Kasumi-1 (cell line): ENCODE measurements around the gene C12orf60.
"Not testable (repeated sequence)": the region's sequence is repeated elsewhere in the genome, so short reads cannot be mapped to it uniquely, and the experiment has no call there.

Experiments
- DNase-seq, 2 experiments: peaks; one replicate each; lab custom pipeline; 2025; lab: John Stamatoyannopoulos, UW

Gene C12orf60, protein sequence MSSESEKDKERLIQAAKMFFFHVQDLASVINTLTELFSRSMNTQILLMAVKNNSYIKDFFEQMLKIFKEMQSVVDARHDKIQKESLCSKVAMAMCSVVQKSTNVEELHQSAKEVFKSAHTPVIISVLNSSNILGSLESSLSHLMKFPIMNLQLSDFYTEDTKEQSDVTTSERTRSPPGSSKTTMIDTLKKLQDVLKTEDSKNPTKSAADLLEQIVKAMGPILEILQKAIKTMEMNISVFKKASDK

DNA sequence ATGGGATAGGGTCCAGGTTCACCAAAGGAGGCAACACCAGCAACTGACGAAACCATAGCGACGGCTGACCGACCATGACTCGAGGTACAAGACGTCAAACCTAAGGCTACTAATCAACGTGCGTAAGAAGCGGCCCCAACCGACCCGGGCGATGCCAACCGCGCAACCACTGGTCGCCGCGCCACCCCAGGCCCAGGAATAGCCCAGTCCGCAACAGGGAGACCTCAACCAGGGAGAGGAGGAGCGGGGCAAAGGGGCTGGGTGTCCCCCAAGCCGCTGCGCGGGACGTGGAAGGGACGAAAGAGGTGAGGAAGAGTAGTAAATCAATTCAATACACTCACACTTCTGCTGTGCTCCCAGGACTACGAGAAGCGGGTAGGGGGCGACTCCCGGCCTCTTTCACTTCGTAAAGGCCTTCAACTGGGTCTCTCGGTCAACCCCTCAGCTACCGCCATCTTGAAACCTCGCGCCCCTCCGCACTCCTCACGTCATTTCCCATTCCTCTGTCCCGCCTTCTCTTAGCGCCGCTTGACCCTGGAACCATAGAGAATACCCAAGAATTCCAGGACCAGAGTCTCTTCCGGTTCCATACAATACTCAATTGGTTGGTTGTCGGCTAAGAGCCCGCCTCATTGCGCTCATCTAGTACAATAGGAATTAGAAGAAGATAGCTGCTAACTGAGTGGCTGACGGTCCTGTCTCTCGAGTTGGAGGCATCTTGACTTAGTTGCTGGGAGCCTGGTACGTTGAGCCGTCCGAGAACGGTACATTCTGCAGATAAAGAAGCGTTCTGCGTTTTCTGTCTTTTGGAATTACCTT is at the start of gene C12orf60, which contains the start of gene WBP11:
TSS of gene C12orf60 (plus strand) at position 660 of the 819 bp plus-strand sequence. CDS start 19,266 bp downstream, outside the sequence.
TSS of gene WBP11 (minus strand) at position 468 of the 819 bp plus-strand sequence. CDS start 2,095 bp downstream, outside the sequence.
- peak; percentile 95 to 96 for DNase-seq

GRCh38 chr12:14756334-14757143 is 46.9 kb upstream of the C12orf60 start:
- no peak for DNase-seq

- not testable (repeated sequence) for DNase-seq
Measured at GRCh38 chr12:14759711-14760280, 43.7 kb upstream of the C12orf60 start.

- DNase-seq: no peak
Measured at GRCh38 chr12:14765398-14765797, 38.1 kb upstream of the C12orf60 start.

- DNase-seq: not testable (repeated sequence)
Measured at GRCh38 chr12:14766020-14766419, 37.5 kb upstream of the C12orf60 start.

- no peak for DNase-seq
Measured at GRCh38 chr12:14766649-14767215, 36.7 kb upstream of the C12orf60 start.

DNA sequence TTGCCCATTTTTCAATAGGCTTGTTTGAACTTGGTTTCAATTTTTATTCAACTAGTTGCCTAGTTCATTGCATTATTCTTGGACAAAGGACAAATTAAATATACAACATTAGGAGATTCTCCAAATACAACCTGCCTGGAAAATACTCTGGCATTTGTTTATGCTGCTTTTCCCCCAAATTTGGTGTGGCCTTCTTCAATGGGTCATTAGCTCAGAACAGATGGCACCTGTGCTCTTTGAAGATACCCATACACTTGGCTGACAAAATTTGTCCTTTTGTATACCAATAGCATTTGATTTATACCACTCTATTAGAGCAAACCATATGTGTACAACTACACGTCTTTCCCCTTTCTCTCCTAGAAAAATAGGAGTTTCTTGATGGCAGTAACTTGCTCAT is 35.9 kb upstream of the C12orf60 start:
- DNase-seq: no peak

- no peak for DNase-seq
Measured at GRCh38 chr12:14768823-14769405, 34.6 kb upstream of the C12orf60 start.

GRCh38 chr12:14769466-14769968 is 34.0 kb upstream of the C12orf60 start:
- peak; percentile 25 to 38 for DNase-seq

DNA sequence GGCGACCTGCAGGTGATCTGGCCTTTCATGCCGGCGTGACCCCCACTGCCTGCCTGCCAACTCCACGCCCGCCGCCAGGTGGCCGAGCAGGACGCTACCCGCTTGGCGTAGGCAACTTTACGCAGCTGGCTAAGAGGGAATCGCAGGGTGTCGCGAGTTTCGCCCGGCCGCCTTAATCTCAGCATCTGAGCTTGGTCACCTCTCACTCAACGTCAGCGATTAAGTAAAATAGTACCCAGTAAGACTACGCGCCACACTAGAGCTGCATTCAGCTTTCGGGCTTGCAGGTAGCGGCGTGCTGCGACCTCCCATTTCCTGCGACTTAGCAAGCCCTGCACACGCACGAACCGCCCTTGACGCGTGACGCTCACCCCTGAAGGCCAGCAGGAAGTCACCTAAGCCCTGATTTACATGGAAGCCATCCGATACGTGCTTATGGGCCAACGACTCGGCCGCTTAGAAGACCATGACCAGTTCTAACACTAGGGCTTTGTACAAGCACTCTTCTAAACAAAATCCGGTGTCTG is 33.4 kb upstream of the C12orf60 start:
- DNase-seq: peak; percentile 34 to 68

- peak; percentile 66 to 67 for DNase-seq
Measured at GRCh38 chr12:14770496-14771461, 32.7 kb upstream of the C12orf60 start.

DNA sequence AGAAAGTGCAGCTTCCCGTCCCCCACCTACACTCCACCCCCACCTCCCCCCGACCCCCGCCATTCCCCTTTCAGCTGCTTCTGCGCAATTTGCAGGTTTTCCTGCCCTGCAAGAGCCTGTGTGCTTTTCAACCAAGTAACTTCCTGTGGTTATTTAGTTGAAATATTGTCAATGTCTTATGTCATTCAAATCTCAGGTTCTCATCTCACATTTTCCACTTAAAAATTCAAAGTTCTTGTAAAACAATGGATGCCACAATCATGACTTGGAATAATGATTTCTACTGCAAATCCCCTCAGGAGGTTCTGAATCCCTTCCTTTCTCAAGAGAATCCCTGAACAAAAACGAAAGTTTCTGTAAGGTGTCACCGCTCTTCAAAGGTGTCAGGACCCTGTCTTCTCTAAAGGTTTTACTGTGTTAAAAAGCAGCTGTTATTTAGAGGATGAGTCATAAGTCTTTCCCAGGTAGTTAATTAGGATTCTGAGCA is 31.8 kb upstream of the C12orf60 start:
- DNase-seq: peak; percentile 18 to 41

GRCh38 chr12:14772946-14773345 is 30.5 kb upstream of the C12orf60 start:
- DNase-seq: no peak

GRCh38 chr12:14773685-14774073 is 29.8 kb upstream of the C12orf60 start:
- no peak for DNase-seq

DNA sequence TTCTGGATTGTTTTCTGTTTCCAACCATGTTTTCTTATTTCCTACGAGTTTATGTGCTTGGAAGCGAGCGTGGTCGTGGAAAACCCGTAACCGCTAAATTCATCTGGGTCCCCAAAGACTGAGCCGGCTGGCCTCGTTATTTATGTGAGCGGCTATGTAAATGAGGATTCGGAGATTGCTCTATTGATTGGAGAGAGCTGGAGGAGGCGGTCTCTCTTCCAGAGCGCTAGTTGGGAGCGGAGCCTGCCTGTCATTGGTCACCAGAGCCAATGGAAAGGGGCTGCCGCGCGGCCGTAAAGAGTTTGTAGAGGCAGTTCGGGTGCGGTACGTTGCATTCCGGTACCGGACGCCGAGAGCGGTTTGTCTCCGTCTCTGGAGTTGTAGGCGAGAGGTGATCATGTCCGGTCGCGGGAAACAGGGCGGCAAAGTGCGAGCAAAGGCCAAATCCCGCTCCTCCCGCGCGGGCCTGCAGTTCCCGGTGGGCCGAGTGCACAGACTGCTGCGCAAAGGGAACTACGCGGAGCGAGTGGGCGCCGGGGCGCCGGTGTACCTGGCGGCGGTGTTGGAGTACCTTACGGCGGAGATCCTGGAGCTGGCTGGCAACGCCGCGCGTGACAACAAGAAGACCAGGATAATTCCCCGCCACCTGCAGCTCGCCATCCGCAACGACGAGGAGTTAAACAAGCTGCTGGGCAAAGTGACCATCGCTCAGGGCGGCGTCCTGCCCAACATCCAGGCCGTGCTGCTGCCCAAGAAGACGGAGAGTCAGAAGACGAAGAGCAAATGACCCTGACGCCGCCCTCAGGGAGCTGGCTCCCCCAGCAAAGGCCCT is 29.2 kb upstream of the C12orf60 start:
- peak; percentile 84 to 90 for DNase-seq

DNA sequence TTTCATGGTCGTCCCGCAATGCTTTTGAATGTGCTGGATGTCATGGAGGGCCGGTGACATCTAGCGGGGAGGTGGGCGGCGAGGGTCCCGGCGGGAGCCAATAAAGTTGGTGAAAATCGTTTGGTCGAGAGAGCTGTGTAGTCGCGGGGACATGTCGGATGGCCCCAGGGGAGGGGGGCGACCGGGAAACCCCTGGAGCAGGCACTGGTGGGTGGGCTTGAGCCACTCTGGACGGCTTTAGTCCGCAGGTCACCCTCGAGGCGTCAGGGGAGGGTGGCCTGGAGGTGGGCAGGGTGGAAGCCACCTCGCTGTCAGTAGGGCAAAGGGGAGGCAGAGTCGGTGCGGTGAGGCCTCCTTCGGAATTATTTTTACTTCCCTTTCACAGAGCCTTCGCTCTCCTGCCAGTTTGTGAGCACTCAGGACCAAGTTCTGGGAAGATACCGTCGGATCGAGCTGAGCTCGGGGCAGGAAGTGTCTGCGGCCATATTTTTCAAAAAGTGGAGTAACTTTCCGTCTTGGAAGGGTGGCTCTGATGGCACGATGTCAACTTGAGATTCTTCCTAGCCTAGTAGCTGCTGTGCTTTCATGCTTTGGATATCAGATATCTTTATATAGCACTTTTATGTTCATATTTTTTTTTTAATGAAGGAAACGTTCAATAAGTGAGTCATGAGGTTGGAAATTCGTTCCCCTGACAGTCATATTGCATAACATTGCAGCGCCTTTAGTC is 28.4 kb upstream of the C12orf60 start:
- peak; percentile 25 to 43 for DNase-seq

DNA sequence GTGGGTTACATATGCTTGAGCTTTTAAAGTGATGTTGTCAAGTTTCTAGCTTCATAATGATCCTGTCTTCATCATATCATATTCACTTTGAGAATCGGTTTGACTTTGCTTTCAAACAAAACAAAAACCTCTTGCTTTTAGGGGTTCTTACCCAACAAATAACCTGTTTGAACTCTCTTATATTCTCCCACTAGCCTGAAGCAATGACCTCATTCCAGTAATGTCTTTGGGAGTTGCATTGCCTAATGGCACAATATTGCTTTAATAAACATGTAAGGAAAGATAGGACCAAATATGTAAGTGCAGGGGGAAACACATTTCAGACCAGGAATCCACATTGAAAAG is 27.9 kb upstream of the C12orf60 start:
- peak in 1 of 2 experiments; percentile 4 for DNase-seq
